Epithelial cell of proximal tubule (primary cell): ENCODE data around the gene DNM2. TPM values are rescaled to one million over a fixed set of nuclear protein-coding genes. Genes with fewer than 3 reads are reported as not detected.

Experiments used
- DNase-seq: peaks from one replicate; pipeline ENCODE4 v3.0.0-alpha.2; 2011; ENCODE audit warnings: low read depth
- H3K4me3 ChIP-seq: 2 replicates; pipeline ENCODE4 v1.5.1; 2011; ENCODE audit warnings: low read depth, mild to moderate bottlenecking, low read length
- CTCF ChIP-seq: conservative IDR thresholded peaks from 2 replicates; pipeline ENCODE4 v1.5.1; 2012; ENCODE audit warnings: low read depth, mild to moderate bottlenecking, low read length
- total RNA-seq: library from RNA; depleted of rRNA; stranded (reverse); fragments of >200 nt; gene quantifications from 2 replicates; pipeline ENCODE4 v1.2.3, GENCODE V29; 2015

DNM2 gene
- total RNA-seq, 1 donor from 2014 or later, result 94.5 TPM

GRCh38 chr19:10780368-10780767 lies 62.5 kb downstream of the DNM2 start:
- no peak overlapping the region for H3K4me3 ChIP-seq
- TF ChIP-seq CTCF, result no peak
- no peak for DNase-seq

GRCh38 chr19:10782795-10783194 lies 64.9 kb downstream of the DNM2 start:
- no peak for DNase-seq
- H3K4me3 ChIP-seq, result no peak overlapping the region
- no peak for TF ChIP-seq CTCF

- no peak for TF ChIP-seq CTCF
- no peak for DNase-seq
- no peak overlapping the region for H3K4me3 ChIP-seq
Measured at GRCh38 chr19:10784257-10784656, 66.4 kb downstream of the DNM2 start.

GRCh38 chr19:10788146-10788545 lies 70.3 kb downstream of the DNM2 start:
- H3K4me3 ChIP-seq, result no peak overlapping the region
- DNase-seq, result no peak
- no peak for TF ChIP-seq CTCF

- no peak overlapping the region for H3K4me3 ChIP-seq
- no peak for TF ChIP-seq CTCF
- DNase-seq, result no peak
Measured at GRCh38 chr19:10789866-10790265, 72.0 kb downstream of the DNM2 start.

- H3K4me3 ChIP-seq, result no peak overlapping the region
- DNase-seq, result no peak
- no peak for TF ChIP-seq CTCF
Measured at GRCh38 chr19:10796653-10797052, 78.8 kb downstream of the DNM2 start.

GRCh38 chr19:10797078-10797477 lies 79.2 kb downstream of the DNM2 start:
- no peak for TF ChIP-seq CTCF
- H3K4me3 ChIP-seq, result no peak overlapping the region
- no peak for DNase-seq
